Body of pancreas (tissue), 4 donors: Measurements from ENCODE around the gene ELOVL5. TPM values are rescaled to one million over a fixed set of nuclear protein-coding genes. Genes with fewer than 3 reads are reported as not detected.
A peak's percentile ranks its signal among the peaks of the same experiment; 100 is the strongest.

Source experiments
- ATAC-seq: fragments of 150-250 bp; one replicate; pipeline ENCODE4 v1.9.1; 2016
- DNase-seq, 4 donors: peaks; one replicate each; pipeline ENCODE4 v3.0.0-alpha.2; 2019
- H3K27ac ChIP-seq, 4 donors: fragments of 200-600 bp; sonication (generic); 1 replicate in 3 of 4; 2 replicates in 1 of 4; pipeline versions ENCODE4 v1.5.1 to v1.6.1; 2016 to 2019; ENCODE audit warnings: mild to moderate bottlenecking in 1 of 4, mixed read lengths in 1 of 4, moderate library complexity in 1 of 4
- H3K27me3 ChIP-seq, 2 donors: fragments of 200-600 bp; sonication (generic); one replicate each; pipeline ENCODE4 v1.6.0; 2016; ENCODE audit warnings: mild to moderate bottlenecking in 1 of 2
- H3K36me3 ChIP-seq, 2 donors: fragments of 200-600 bp; sonication (generic); replicated peaks in 1 of 2; 2 replicates each; pipeline ENCODE4 v1.5.1; 2016; ENCODE audit warnings: low read depth in 2 of 2; ENCODE audit not compliant: insufficient read depth in 1 of 2
- H3K4me1 ChIP-seq: fragments of 200-600 bp; sonication (generic); one replicate; pipeline ENCODE4 v1.6.0; 2016
- H3K4me3 ChIP-seq, 2 donors: fragments of 200-600 bp; sonication (generic); 1 replicate in 1 of 2; 2 replicates in 1 of 2; pipeline ENCODE4 v1.5.1; 2016 to 2019
- H3K9me3 ChIP-seq, 3 donors: fragments of 200-600 bp; sonication (generic); 1 replicate in 2 of 3; 2 replicates in 1 of 3; pipeline ENCODE4 v1.5.1; 2016
- CTCF ChIP-seq, 7 experiments: fragments of 450-650 bp in 4 of 7; fragments of 200-600 bp in 3 of 7; sonication (generic) in 3 of 7; IDR thresholded peaks; one replicate each; pipeline ENCODE4 v1.5.1; 2016 to 2019; ENCODE audit warnings: antibody characterized with exemption in 7 of 7
- POLR2A ChIP-seq, 3 donors: fragments of 450-650 bp; IDR thresholded peaks; one replicate each; pipeline ENCODE4 v1.6.1; 2016; ENCODE audit warnings: antibody characterized with exemption in 3 of 3, mild to moderate bottlenecking in 2 of 3
- WGBS, 2 donors: methylation state at CpG; one replicate each; pipeline ENCODE4 v1.1.5; 2017; 5-methylcytosine and 5-hydroxymethylcytosine counted together
- intact Hi-C: fragments of 100-400 bp; cut with DNase I; formaldehyde crosslinking; loops from one replicate; pipeline ENCODE4 v1.15.1; 2023
- total RNA-seq, 2 donors: library from RNA; depleted of rRNA; stranded (reverse); fragments of >200 nt; gene quantifications; one replicate each; pipeline ENCODE4 v1.1.0, GENCODE V29; 2016

ELOVL5 gene
- total RNA-seq, 2 donors from 2014 or later = 8.6 to 11.2 TPM

- no peak for TF ChIP-seq POLR2A (IDR thresholded peaks at IDR 0.05)
- no peak for TF ChIP-seq CTCF (IDR thresholded peaks at IDR 0.05)
- WGBS, 2 donors = 92 to 95% methylated on average over 2 of the region's 2 CpGs
- ATAC-seq (no peak), DNase-seq (no peak)
- H3K36me3 ChIP-seq = no peaks in the 10 kb centered on the region
- intact Hi-C loops = no loop called here
- H3K27ac ChIP-seq = no peak overlapping the region
- no peaks in the 10 kb centered on the region for H3K9me3 ChIP-seq
- H3K27me3 ChIP-seq = no peaks in the 10 kb centered on the region
- H3K4me3 ChIP-seq = no peak overlapping the region
- peaks cover 8% of the 10 kb centered on the region for H3K4me1 ChIP-seq
Observed at GRCh38 chr6:53331678-53332077, 17.1 kb downstream of the ELOVL5 start.

GRCh38 chr6:53330137-53330536 lies 18.6 kb downstream of the ELOVL5 start:
- ATAC-seq (no peak), DNase-seq (no peak)
- Histone ChIP-seq H3K36me3 (no peaks in the 10 kb centered on the region), H3K4me1 (peaks cover 16% of the 10 kb centered on the region), H3K27ac (no peak overlapping the region), H3K4me3 (no peak overlapping the region), H3K27me3 (no peaks in the 10 kb centered on the region), H3K9me3 (no peaks in the 10 kb centered on the region)
- intact Hi-C loops = no loop called here
- TF ChIP-seq POLR2A (IDR thresholded peaks at IDR 0.05) (no peak), CTCF (IDR thresholded peaks at IDR 0.05) (no peak)
- WGBS, 2 donors = 81 to 86% methylated on average over 1 of the region's 1 CpG

GRCh38 chr6:53328375-53328774 lies 20.4 kb downstream of the ELOVL5 start:
- Histone ChIP-seq H3K27me3 (no peaks in the 10 kb centered on the region), H3K4me1 (peaks cover 16% of the 10 kb centered on the region), H3K36me3 (no peaks in the 10 kb centered on the region), H3K9me3 (no peaks in the 10 kb centered on the region), H3K27ac (no peak overlapping the region), H3K4me3 (no peak overlapping the region)
- DNase-seq (no peak), ATAC-seq (no peak)
- TF ChIP-seq CTCF (IDR thresholded peaks at IDR 0.05) (no peak), POLR2A (IDR thresholded peaks at IDR 0.05) (no peak)
- intact Hi-C loops = no loop called here

- intact Hi-C loops = no loop called here
- ATAC-seq = no peak
- no peaks in the 10 kb centered on the region for H3K27me3 ChIP-seq
- H3K4me3 ChIP-seq = no peak overlapping the region
- H3K36me3 ChIP-seq = no peaks in the 10 kb centered on the region
- TF ChIP-seq POLR2A (IDR thresholded peaks at IDR 0.05) (no peak), CTCF (IDR thresholded peaks at IDR 0.05) (no peak)
- peak overlapping the region in 1 of 4 donors; percentile 3 for H3K27ac ChIP-seq
- no peaks in the 10 kb centered on the region for H3K9me3 ChIP-seq
- DNase-seq = no peak
- peaks cover 16% of the 10 kb centered on the region for H3K4me1 ChIP-seq
Observed at GRCh38 chr6:53327017-53327395, 21.7 kb downstream of the ELOVL5 start.

- intact Hi-C loops = no loop called here
- Histone ChIP-seq H3K27me3 (no peaks in the 10 kb centered on the region), H3K9me3 (no peaks in the 10 kb centered on the region), H3K36me3 (no peaks in the 10 kb centered on the region), H3K4me3 (no peak overlapping the region), H3K4me1 (peaks cover 21% of the 10 kb centered on the region), H3K27ac (peak overlapping the region in 2 of 4 donors; percentile 3 to 27)
- 53 to 58% methylated on average over 11 of the region's 11 CpGs for WGBS, 2 donors
- TF ChIP-seq CTCF (IDR thresholded peaks at IDR 0.05) = no peak
- DNase-seq (peak; percentile 14 to 49 (median 32)), ATAC-seq (peak; percentile 42)
Observed at GRCh38 chr6:53326372-53327016, 22.3 kb downstream of the ELOVL5 start.
